HG02678 (cell line): ENCODE data around the gene LSP1.

Experiments
- ATAC-seq: cut with Tn5 transposase; IDR thresholded peaks from one replicate; pipeline ENCODE4 v1.9.1; 2021; ENCODE audit warnings: mild to moderate bottlenecking, moderate library complexity; ENCODE audit not compliant: unreplicated experiment

LSP1 gene

DNA sequence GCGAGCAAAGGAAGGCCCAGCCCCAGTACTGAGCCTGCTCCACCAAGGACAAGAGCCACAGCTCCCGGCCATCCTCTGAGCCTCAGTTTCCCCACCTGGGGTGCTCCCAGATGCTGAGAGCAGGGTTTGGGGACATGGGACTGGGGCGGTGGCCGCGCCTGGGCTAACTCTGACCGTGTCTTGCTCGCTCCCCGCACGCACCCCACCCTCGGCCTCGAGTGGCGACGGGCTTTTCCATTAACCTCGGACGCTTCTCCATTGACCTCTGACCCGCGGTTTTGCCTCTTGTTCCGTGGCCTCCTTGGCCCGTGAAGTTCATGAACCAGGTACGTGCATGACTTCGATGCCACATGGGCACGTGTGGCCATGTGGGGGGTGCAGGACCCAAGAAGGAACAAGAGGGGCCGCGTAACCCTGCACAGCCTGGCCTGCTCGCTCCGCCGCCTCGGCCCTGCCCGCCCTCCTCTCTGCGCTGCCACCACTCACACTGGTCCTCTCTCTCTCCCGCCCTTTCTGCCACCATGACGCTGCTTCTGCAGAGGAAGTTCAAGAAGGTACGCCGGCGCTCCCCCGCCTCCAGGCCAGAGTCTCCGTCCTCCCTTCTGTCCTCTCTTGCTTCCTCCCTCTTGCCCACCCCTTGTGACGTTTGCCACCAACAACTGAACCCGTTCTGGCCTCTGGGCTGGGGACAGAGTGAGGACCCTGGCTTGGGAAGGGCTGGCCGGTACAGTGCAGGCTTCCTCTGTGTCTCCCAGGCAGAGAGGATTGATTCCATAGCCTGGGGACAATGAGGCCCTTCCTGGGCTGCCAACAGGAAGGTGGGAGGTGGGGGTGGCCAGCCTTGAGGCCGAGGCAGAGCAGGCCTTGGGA, 73.5 kb downstream of the LSP1 start:
- ATAC-seq: no peak

DNA sequence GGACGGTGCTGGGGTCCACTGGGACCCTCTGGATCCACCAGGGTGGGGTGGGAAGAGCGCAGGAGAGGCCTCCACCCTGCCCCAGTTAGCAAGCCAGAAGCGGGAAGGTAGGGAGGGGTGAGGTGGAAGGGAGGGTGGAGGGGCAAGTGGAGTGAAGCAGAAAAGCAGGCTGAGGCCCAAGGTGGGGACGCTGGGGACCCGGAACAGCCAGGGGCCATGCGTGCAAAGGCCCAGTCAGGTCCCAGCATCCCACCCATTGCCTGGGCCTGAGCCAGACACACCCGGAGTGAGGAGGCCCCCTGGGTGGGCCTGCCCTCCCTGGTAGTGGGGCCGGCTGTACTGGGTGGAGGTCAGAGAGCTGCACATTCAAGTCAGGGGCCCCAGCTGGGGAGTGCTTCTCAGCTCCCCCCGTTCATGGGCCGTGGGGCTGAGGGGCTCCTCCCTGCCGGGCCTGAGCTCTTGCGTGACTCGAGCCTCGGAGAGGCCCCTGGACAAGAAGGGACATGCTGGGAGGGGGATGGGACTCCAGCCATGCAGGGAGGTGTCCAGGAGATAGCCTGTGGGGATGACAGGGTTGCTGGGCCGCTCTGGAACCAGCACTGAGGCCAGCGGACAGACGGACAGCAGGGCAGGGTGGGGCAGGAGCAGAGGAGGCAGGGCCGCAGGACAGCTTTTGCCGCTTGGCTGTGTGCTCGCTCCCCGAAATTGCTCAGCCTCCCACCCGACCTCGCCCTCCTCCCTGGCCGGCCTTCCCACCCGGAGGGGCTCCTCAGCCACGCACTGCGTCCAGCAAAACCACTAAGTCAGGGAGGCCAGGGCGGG, 74.4 kb downstream of the LSP1 start:
- ATAC-seq: no peak

DNA sequence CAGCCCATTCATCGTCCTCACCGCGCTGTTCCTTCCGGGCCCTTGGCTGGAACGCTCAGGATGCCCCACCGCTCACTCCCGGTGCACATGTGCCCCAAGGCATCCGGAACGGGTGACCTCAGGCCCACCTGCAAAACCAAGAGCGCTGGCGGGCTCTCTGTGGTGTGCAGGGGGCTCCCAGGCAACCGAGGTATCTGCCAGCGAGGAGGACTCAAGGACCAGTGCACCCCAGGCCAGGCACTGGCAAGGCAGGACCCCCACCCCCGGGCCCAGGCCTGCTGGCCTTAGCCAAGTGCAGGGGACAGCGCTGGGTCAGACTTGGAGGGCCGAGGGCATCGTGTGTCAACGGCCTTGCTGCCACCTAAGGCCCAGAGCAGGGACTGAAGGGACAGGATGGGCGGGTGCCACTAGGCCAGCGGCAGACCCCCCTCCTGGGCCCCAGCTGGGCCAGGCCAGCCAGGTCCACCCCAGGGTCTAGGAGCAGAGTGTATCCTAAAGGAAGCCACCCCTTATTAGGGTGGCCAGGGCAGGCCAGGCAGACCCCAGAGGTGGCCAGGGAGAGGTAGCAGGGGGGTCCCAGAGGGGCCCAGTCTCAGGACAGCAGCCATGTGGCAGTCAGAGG, 75.1 kb downstream of the LSP1 start:
- ATAC-seq: no peak

DNA sequence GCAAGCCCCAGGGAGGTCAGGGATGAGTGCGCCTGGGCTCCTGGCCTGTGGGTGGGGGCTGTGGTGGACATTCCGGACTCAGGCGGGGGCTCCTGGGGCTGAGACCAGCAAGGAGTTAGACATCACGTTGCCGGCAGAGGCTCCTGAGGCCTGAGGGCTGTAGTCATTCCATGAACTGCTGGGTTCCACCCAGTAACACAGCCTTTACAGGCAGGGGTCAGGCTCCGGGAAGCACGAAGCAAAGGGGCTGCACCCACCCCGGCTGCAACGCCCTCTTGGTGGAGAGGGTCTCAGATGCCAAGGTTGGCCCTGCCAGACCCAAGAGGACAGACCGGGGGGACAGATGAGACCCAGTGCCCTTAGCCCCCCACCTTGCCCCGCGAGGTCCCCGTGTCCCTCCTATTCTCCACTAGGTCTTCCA, 75.6 kb downstream of the LSP1 start:
- ATAC-seq: no peak

DNA sequence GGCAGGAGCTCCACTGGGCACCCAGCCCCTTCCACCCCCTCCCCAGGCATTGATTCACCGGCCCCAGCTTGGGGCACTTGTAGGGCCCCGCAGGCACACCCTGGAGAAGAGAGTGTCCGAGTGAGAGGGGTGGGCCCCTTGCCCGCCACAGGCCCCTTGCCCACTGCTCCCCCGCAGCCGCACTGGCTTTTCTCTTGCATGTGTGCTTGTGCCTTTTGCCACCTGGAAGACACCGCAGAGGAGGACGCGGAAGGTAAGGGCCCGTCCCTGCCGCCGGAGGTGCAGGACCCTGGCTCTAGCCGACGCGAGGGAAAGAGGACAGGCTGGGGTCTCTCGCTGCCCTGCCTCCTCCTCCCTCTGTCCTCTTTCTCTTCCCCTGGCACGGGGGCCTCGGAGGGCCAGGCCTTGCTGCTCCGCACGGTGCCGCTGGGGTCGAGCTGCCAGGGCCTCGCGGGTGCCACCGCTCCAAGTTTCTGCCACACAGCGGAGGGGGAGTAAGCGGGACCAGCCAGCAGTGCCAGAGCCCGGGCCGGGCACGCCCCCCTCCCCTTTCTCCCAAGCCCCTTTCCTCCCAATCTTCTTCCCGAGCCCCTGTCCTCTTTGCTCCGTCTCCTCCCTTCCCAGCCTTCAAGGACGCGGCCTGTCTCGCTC, 76.1 kb downstream of the LSP1 start:
- no peak for ATAC-seq

DNA sequence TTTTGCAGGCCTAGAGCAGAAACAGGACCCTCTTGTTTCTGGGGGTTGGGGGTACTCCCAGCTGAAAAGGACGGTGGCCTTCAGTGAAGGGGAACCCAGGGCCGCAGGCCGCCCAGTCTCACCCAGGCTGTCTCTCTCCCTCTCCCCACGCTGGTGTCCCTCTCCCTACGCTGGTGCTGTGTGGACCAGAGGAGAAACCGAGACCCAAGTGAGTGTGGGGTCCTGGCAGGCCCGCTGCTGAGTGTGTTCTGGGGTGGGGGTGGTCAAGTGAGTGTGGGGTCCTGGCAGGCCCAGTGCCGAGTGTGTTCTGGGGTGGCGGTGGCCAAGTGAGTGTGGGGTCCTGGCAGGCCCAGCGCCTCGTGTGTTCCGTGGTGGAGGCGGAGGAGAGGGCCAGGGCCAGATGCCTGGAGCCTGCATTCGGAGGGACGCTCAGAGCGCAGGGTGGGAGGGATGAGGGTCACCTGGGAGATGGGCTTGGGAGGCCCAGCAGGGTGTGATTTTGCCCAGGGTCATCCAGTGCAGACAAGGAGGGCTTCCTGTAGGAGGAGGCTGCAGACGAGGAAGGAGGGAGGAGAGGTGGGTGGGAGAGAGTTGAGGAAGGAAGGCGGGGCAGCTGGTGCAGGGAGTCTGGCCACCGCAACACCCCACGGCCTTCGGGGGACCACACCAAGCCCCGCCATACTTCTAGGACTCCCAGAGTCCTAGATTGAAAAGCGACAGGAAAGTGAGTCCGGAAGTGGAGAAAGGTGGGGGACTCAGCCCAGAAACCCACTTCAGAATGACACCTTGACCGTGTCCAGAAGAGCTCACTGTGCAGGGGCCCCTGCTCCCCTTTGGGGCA, 77.0 kb downstream of the LSP1 start:
- no peak for ATAC-seq

DNA sequence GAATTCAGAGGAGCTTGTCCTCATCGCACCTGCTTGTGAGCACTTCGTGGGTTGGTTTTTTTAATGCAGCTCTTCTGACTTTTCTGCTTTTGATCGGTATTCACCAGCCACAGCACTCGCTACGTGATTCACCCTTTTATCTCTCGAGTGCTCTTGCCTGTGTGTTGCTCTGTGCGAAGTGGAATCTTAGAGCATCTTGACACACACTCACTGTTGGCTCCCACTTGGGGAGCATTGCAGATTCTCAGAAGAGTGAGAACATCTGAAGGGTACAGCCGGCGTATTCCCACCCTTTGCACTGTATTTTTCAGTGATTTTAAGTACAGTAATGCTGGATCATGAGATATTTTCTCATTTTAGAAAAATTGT, 77.6 kb downstream of the LSP1 start:
- no peak for ATAC-seq

DNA sequence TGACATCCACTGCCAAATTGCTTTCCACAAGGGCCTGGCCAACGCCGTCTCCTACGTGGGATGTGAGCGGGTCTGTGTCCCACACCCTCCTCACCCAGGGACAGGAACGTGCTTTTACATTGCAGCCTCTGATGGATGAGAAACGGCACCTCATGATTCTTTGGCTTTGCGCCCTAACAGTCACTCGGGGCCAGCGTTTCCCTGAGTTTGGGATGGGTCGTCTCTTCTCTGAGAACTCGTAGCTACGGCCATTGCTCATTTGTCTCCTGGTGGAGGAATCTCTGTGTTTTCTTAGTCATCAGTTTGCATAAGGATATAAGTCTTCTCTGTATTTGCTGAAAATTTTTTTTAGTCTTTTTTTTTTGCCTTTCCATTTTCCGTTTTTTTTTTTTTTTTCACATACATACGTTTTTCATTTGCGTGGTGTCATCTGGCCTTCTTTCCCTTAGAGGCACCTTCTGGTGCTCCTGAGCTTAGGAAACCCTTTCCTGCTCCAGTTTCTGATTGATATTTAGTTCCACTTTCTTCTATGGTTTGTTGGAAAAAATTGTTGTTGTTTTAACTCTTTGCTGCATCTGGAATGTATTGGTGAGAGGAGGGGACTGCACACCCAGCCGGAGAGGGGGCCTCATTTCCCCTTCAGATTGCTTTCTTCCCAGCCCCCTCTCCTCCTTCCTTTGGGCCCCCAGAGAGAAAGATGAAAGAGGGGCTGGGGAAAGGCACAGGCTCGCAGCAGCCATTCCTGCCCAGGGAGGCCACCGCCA, 78.6 kb downstream of the LSP1 start:
- ATAC-seq: no peak

DNA sequence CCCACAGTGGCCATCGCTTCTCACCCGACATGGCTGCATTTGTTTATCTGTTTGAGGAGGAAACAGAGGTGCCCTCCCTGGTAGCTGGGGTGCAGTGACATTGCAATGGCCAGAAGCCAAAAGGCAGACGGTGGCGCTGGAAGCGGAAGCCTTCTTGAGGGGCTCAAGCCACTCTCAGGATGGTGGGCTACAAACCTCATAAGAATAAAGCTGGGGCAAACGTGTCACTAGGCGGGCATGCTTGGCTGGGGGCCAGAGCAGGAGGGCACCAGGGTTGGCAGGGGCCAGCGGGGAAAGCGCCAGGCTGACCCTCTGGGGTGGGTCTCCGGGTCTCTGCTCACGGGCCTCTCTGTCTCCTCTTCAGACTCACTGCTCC, 79.2 kb downstream of the LSP1 start:
- no peak for ATAC-seq

DNA sequence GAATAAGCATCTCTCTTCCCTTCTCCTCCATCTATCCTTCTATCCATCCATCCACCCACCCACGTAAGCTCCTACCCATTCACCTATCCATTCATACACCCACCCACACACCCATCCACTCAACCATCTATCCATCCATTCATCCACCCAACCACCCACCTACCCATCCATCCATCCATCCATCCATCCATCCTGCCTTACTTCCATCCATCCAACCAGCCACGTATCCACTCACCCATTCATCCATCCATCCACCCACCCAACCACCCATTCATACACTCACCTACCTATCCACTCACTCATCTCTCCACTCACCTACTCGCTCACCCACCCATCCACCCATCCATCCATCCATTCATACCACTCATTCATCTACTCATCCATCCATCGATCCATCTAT, 79.8 kb downstream of the LSP1 start:
- ATAC-seq: no peak

DNA sequence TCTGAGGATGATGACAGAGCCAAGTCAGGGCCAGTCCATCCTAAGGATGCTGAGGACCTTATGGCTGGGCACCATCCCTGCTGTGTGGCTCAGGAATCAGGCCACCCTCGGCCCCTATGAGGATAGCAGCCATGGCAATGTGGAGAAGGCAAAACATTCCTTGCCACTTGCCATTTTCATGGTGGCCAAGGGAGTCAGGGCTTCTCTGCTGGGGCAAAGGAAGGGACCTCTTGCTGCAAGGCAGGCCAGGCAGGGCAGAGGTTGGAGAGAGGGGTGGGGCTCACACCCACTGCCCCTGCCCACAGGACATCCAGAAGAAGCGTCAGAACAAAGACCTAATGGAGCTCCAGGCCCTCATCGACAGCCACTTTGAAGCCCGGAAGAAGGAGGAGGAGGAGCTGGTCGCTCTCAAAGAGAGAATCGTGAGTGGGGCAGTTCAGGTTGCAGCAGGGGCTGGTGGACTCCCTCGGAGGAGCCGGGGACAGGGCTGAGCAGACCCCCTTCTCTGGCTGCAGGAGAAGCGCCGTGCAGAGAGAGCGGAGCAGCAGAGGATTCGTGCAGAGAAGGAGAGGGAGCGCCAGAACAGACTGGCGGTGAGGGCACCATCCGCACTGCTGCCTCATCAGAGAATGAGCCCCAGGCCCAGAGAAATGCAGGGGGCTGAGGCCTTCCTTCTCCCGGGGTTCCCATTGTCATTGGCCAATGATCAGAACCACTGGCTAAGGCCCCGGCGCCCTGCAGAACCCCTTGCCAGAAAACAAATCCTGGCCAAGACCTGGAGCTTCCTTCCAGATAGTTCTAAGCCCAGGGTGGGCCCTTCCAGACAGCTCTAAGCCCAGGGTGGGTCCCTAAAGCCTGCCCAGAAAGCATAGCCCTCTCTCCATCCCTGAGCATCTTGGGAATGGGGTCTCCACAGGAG, 80.8 kb downstream of the LSP1 start:
- no peak for ATAC-seq

DNA sequence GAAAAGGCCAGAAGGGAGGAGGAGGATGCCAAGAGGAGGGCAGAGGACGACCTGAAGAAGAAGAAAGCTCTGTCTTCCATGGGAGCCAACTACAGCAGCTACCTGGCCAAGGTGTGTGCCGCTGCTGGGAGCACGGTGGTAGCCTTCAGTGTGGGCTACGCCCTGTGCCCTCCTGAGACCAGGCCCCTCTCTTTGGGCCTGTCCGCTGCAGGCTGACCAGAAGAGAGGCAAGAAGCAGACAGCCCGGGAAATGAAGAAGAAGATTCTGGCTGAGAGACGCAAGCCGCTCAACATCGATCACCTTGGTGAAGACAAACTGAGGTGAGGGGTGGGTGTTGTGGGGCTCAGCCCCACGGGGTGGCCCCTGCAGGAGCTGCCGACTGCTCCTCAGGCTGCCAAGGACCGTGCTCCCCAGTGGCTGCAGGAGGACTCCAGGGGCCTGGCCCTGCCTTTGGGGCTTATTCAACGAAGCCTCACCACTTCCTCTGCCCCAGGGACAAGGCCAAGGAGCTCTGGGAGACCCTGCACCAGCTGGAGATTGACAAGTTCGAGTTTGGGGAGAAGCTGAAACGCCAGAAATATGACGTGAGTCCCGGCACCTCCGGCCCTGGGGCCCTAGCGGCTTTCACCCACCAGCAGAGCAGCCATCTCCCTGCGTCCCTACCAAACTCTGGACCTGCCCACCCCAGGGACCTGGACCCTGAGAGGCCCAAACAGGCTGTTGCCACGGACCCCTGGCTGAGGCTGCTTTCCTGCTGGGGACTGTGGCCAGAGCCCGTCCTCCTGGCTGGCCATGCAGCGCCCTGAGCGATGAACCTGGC, 81.7 kb downstream of the LSP1 start:
- ATAC-seq: no peak

DNA sequence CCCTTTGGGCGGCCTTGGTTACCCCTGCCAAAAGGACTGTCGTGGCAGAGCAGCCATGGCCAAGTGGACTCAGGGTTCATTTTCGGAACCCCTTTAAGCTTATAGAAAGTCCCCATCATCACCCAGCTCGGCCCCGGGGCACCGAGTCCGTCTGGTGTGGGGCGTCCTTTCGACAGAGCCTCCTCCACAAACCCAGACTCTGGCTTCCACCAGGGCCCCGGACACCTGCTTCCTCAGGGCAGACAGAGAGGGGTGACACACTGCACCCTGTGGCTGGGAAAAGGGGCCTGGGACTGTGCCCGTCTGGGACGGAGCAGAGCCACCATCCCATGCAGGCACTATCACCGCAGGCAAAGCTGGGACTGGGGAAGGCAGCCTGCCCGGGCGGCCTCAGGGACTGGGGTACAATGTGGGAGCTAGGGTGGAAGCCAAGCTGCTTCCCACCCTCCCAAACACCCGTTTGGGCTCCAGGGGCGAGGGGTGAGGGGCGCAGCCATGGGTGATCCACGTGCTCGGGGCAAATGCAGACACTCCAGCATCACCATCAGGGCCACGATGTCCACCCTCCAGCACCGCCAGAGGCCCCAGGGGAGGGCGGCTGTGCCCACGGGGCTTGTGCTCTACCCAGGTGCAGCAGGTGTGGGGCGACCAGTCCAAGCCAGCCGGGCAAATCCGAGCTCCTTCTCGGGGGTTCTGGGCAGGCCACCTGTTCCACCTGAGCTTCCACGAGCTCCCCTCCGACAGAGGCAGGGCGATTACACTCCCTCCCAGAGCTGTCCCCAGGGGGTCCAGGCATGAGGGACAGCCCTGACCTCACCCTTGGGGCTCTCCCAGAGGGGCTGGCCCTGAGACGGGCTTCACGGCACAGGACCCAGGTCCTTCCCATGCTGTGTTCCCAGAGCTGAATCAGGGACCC, 82.5 kb downstream of the LSP1 start:
- no peak for ATAC-seq

DNA sequence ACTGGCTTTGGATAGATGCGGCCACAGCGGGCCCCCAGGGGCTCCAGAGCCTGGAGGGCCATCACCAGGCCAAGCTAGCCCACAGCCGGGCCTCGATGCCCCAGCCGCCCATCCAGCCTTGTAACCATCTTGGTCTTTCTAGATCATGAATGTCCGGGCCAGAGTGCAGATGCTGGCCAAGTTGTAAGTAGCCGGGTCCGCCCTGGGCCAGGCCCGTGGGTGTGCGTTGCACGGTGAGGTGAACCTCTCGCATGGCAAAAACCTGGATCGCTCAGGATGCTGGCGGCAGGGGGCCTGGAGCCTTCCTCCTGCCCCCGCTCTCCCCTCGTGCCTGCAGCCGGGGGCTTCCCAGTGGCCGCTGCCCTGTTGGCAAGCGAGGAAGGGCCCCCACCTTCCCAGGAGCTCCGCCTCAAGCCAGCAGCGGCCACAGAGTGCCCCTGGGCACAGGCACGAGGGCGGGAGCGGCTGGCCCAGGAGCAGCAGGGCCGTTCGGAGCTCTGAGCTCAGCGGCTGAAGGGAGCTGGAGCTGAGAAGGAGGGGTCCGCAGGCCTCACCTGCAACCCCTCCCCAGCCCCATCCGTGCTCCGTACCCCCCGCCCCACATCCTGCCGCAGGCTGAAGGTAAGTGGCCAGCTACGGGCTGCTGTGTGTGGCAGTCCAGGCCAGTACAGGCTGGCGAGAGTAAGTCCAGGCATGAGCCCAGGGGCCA, 83.3 kb downstream of the LSP1 start:
- no peak for ATAC-seq

DNA sequence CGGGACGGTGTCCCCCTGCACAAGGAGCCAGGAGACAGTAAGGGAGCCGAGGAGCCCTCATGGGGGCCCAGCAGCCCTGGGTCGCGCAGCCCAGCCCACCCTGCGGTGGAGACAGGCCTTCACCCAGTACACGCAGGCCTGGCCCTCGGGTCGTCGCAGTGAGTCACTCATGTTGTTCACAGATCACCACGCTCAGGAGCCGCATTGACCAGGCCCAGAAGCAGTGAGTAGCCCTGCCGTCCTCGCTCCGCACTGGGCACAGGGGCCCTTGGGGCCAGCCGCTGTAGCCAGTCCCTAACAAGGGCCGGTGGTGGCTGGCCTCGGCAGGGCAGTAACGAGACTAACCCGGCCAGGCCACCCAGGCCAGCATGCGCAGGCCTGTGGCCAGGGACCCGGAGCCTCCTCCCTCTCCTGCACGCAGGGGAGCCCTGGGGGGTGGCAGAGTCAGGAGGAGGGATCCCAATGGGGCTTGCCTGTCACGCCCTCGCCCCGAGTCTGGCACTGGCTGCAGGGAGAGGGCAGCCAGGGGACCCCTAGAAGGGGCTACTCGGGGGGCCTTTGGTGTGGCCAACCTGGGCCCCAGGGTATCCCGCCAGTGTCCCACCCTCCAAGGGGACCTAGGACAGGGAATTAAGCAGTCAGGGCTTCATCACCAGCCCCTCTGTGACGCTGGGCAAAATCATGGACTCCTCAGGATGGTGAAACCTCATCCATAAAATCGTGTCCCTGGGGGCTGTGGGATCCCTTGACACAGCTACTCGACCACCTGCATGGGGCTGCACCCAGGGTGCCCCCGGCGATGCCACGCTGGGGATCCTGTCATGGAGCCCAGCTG, 84.1 kb downstream of the LSP1 start:
- no peak for ATAC-seq
